Measurements from ENCODE around the gene FAM131A.

FAM131A gene

GRCh38 chr3:184388164-184388935 is 51.0 kb downstream of the FAM131A start:
- TF ChIP-seq GATA2 (IDR thresholded peaks at IDR 0.05; ENCODE audit: low read depth, low read length) = no peak
- TF ChIP-seq GATA3 (IDR thresholded peaks at IDR 0.05; ENCODE audit: low read depth, low read length) = no peak

- TF ChIP-seq GATA2 (IDR thresholded peaks at IDR 0.05; ENCODE audit: low read depth, low read length) (no peak), GATA3 (IDR thresholded peaks at IDR 0.05; ENCODE audit: low read depth, low read length) (no peak)
Measured at GRCh38 chr3:184388936-184389230, 51.5 kb downstream of the FAM131A start.

DNA sequence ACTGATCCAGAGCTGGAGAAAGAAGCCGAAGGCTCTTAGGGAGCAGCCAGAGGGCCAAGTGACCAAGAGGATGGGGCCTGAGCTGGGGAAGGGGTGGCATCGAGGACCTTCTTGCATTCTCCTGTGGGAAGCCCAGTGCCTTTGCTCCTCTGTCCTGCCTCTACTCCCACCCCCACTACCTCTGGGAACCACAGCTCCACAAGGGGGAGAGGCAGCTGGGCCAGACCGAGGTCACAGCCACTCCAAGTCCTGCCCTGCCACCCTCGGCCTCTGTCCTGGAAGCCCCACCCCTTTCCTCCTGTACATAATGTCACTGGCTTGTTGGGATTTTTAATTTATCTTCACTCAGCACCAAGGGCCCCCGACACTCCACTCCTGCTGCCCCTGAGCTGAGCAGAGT is 52.0 kb downstream of the FAM131A start:
- TF ChIP-seq GATA2 (IDR thresholded peaks at IDR 0.05; ENCODE audit: low read depth, low read length) (no peak), GATA3 (IDR thresholded peaks at IDR 0.05; ENCODE audit: low read depth, low read length) (no peak)

- TF ChIP-seq GATA3 (IDR thresholded peaks at IDR 0.05; ENCODE audit: low read depth, low read length) (no peak), GATA2 (IDR thresholded peaks at IDR 0.05; ENCODE audit: low read depth, low read length) (no peak)
Measured at GRCh38 chr3:184389935-184390528, 52.6 kb downstream of the FAM131A start.

DNA sequence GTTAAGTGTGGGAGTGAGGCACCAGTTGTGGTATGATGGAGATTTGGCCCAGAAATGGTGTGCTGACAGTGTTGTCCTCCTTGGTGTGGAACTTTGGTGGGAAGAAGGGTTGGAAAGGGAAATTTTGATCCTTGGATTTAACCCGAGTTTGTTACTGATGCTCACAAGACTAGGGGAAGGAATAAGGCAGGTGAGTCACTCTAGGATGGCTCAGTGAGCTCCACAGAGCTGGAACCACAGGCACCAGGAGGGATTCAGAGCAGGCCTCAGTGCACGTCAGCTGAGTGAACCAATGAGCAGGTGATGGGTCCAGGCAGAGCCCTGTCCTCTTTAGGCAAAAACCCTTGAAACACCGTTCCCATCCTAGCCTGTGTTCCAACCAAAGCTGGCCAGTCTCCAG is 53.9 kb downstream of the FAM131A start:
- TF ChIP-seq GATA3 (IDR thresholded peaks at IDR 0.05; ENCODE audit: low read depth, low read length) = no peak
- no peak for TF ChIP-seq GATA2 (IDR thresholded peaks at IDR 0.05; ENCODE audit: low read depth, low read length)

DNA sequence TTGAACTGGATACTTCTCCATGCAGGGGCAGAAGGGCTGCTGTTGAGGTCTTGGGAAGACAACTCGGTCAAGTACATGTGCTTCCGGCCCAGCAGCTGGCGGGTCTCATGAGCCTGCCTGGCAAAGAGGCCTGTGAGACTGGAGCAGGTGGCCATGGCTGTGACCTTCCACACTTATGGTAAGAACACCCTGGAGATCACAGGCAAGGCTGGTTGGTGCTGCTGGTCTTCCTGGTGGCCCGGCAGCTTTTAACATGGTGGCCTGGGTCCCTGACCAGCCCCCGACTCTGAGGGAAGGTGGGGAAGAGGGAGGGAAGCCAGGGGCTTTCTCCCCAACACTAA is 57.9 kb downstream of the FAM131A start:
- TF ChIP-seq GATA2 (IDR thresholded peaks at IDR 0.05; ENCODE audit: low read depth, low read length) = no peak
- no peak for TF ChIP-seq GATA3 (IDR thresholded peaks at IDR 0.05; ENCODE audit: low read depth, low read length)
